HG03280 (cell line): ENCODE results near the gene ELFN2.
"Not testable (repeated sequence)": the region's sequence is repeated elsewhere in the genome, so short reads cannot be mapped to it uniquely, and the experiment has no call there.

Experiments
- ATAC-seq: cut with Tn5 transposase; IDR thresholded peaks from one replicate; pipeline ENCODE4 v1.9.1; 2021; ENCODE audit warnings: mild to moderate bottlenecking, moderate library complexity; ENCODE audit not compliant: unreplicated experiment

The ELFN2 gene

GRCh38 chr22:37427135-37427710 is at the start of gene ELFN2:
Gene ELFN2 (minus strand): TSS chr22:37427479. CDS start chr22:37375534, 51,945 bp downstream.
- ATAC-seq = no peak

GRCh38 chr22:37476389-37477329 is 49.4 kb upstream of the ELFN2 start:
- ATAC-seq = no peak

GRCh38 chr22:37474447-37475090 is 47.3 kb upstream of the ELFN2 start:
- ATAC-seq = no peak

GRCh38 chr22:37473437-37473946 is 46.2 kb upstream of the ELFN2 start:
- ATAC-seq = no peak

GRCh38 chr22:37472418-37473006 is 45.2 kb upstream of the ELFN2 start:
- no peak for ATAC-seq

- no peak for ATAC-seq
These were observed 44.6 kb upstream of the ELFN2 start for GRCh38 chr22:37471727-37472417.

GRCh38 chr22:37470087-37470445 is 42.8 kb upstream of the ELFN2 start:
- no peak for ATAC-seq

- ATAC-seq = no peak
These were observed 42.3 kb upstream of the ELFN2 start for GRCh38 chr22:37469416-37470086.

GRCh38 chr22:37468201-37468695 is 41.0 kb upstream of the ELFN2 start:
- ATAC-seq = not testable (repeated sequence)

GRCh38 chr22:37467391-37467955 is 40.2 kb upstream of the ELFN2 start:
- no peak for ATAC-seq

- ATAC-seq = no peak
These were observed 36.9 kb upstream of the ELFN2 start for GRCh38 chr22:37464181-37464580.

GRCh38 chr22:37462983-37463382 is 35.7 kb upstream of the ELFN2 start:
- ATAC-seq = no peak

- ATAC-seq = no peak
These were observed 35.2 kb upstream of the ELFN2 start for GRCh38 chr22:37462436-37462835.

GRCh38 chr22:37461961-37462360 is 34.7 kb upstream of the ELFN2 start:
- no peak for ATAC-seq

- no peak for ATAC-seq
These were observed 33.4 kb upstream of the ELFN2 start for GRCh38 chr22:37460684-37461083.

GRCh38 chr22:37459206-37459605 is 31.9 kb upstream of the ELFN2 start:
- no peak for ATAC-seq

- ATAC-seq = peak; percentile 55
These were observed 30.0 kb upstream of the ELFN2 start for GRCh38 chr22:37457093-37457893.

- no peak for ATAC-seq
These were observed 29.1 kb upstream of the ELFN2 start for GRCh38 chr22:37456346-37456745.

- no peak for ATAC-seq
These were observed 28.6 kb upstream of the ELFN2 start for GRCh38 chr22:37455896-37456295.
